ENCODE data around the gene TBC1D4. TPM values are rescaled to one million over a fixed set of nuclear protein-coding genes. Genes with fewer than 3 reads are reported as not detected.

The TBC1D4 gene
- total and polyA plus RNA-seq, 2 experiments from 2014 or later = 18.7 to 38.2 TPM

DNA sequence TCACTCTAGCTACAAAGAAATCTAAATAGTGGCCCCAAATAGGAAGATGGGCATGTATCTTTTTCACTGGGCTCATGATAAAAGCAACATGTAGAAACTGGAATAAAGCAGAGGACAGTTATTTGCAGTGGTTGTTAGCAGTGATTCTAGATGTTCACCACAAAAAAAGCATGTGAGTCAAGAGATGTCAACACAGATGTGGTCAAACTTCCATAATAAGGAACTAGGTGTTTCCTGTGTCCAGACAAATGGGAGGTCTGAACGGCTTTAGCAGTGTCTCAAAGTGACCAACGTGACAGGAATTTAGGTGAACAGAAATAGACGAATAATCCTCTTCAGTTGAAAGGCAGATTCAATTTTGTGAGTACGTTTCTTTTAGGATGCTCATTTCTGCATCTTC lies 162.7 kb downstream of the TBC1D4 start:
- H3K4me3 ChIP-seq = no peak overlapping the region
- H3K4me1 Mint-ChIP-seq = peaks cover 9% of the 10 kb centered on the region
- H3K9me3 Mint-ChIP-seq = no peaks in the 10 kb centered on the region
- no peaks in the 10 kb centered on the region for H3K27me3 ChIP-seq (ENCODE audit: insufficient read depth)
- no peaks in the 10 kb centered on the region for H3K9me2 ChIP-seq (ENCODE audit: insufficient read depth)
- peaks cover 4% of the 10 kb centered on the region; the same call in 1 of the 2 replicates for H3K4me1 ChIP-seq (ENCODE audit: insufficient read depth)
- H3K4me2 ChIP-seq = no peak overlapping the region
- no peak overlapping the region for H2AFZ ChIP-seq
- no peak overlapping the region for H3K4me3 Mint-ChIP-seq
- H3F3A ChIP-seq (replicated peaks; ENCODE audit: low read depth) = no peaks in the 10 kb centered on the region
- peak overlapping the region; percentile 53; the same call in 1 of the 2 replicates for H3K27ac Mint-ChIP-seq
- H3K27ac ChIP-seq (ENCODE audit: low read depth) = no peak overlapping the region
- no peak for DNase-seq (ENCODE audit: low spot score)
- H4K20me1 ChIP-seq (replicated peaks; ENCODE audit: insufficient read depth) = no peaks in the 10 kb centered on the region; the same call in 1 of the 2 replicates
- no peak for ATAC-seq
- TF ChIP-seq, protein P1, sequence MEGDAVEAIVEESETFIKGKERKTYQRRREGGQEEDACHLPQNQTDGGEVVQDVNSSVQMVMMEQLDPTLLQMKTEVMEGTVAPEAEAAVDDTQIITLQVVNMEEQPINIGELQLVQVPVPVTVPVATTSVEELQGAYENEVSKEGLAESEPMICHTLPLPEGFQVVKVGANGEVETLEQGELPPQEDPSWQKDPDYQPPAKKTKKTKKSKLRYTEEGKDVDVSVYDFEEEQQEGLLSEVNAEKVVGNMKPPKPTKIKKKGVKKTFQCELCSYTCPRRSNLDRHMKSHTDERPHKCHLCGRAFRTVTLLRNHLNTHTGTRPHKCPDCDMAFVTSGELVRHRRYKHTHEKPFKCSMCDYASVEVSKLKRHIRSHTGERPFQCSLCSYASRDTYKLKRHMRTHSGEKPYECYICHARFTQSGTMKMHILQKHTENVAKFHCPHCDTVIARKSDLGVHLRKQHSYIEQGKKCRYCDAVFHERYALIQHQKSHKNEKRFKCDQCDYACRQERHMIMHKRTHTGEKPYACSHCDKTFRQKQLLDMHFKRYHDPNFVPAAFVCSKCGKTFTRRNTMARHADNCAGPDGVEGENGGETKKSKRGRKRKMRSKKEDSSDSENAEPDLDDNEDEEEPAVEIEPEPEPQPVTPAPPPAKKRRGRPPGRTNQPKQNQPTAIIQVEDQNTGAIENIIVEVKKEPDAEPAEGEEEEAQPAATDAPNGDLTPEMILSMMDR (conservative IDR thresholded peaks at IDR 0.05; ENCODE audit: low read depth in 2 of 2) = no peak
- no peak for TF ChIP-seq EZH2 (IDR thresholded peaks at IDR 0.05; ENCODE audit: low read depth, unreplicated experiment)
- TF ChIP-seq POLR2AphosphoS5 (IDR thresholded peaks at IDR 0.05; ENCODE audit: low read depth) = no peak
- TF ChIP-seq EZH2phosphoT487 (IDR thresholded peaks at IDR 0.05; ENCODE audit: unreplicated experiment) = no peak
- no peak for TF ChIP-seq NANOG (IDR thresholded peaks at IDR 0.05; ENCODE audit: borderline replicate concordance)
- TF ChIP-seq ZNF331 (CRISPR knock-in tag; IDR thresholded peaks at IDR 0.05; ENCODE audit: low read depth) = no peak
- TF ChIP-seq, protein P2, sequence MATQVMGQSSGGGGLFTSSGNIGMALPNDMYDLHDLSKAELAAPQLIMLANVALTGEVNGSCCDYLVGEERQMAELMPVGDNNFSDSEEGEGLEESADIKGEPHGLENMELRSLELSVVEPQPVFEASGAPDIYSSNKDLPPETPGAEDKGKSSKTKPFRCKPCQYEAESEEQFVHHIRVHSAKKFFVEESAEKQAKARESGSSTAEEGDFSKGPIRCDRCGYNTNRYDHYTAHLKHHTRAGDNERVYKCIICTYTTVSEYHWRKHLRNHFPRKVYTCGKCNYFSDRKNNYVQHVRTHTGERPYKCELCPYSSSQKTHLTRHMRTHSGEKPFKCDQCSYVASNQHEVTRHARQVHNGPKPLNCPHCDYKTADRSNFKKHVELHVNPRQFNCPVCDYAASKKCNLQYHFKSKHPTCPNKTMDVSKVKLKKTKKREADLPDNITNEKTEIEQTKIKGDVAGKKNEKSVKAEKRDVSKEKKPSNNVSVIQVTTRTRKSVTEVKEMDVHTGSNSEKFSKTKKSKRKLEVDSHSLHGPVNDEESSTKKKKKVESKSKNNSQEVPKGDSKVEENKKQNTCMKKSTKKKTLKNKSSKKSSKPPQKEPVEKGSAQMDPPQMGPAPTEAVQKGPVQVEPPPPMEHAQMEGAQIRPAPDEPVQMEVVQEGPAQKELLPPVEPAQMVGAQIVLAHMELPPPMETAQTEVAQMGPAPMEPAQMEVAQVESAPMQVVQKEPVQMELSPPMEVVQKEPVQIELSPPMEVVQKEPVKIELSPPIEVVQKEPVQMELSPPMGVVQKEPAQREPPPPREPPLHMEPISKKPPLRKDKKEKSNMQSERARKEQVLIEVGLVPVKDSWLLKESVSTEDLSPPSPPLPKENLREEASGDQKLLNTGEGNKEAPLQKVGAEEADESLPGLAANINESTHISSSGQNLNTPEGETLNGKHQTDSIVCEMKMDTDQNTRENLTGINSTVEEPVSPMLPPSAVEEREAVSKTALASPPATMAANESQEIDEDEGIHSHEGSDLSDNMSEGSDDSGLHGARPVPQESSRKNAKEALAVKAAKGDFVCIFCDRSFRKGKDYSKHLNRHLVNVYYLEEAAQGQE (IDR thresholded peaks at IDR 0.05; ENCODE audit: unreplicated experiment) = no peak
- H3K27me3 Mint-ChIP-seq (ENCODE audit: insufficient read depth, low read depth, poor library complexity) = no peaks in the 10 kb centered on the region
- H3K36me3 ChIP-seq (ENCODE audit: insufficient read depth) = no peaks in the 10 kb centered on the region
- peaks cover 3% of the 10 kb centered on the region; the same call in 1 of the 3 replicates for H3K36me3 Mint-ChIP-seq (ENCODE audit: low read depth)
- no peaks in the 10 kb centered on the region for H3K79me2 ChIP-seq (replicated peaks; ENCODE audit: insufficient read depth)

DNA sequence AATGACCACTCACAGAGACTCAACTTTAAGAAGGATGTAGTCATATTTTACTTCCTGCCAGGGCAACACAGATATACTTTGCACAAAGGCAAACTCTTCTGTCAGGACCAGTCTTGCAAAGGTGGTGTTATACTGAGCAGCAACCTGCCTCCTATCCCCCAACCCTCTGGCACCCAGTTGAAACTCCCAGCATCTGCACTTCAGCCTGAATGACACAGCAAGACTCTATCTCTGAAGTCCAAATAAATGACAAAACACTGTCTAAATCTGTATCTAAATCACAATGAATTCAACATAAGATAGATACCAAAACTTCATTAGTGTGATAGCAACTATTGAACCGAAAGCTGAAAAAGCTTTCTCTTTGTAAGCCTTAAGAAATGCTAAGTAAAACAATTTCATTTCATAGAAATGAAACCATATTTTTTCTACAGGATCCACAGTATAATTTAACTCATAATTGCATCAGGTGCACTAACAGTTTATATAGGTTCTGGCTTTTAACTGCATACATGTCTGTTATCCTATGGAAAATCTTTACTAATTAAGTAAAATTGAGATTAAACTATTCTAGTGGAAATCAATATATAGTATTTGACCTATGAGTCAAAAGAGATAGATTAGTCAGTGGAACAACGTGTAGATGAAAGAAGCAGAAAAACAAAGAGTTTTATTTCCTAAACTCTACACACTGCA lies 163.7 kb downstream of the TBC1D4 start:
- Histone ChIP-seq H2AFZ (no peak overlapping the region), H3K79me2 (replicated peaks; ENCODE audit: insufficient read depth) (no peaks in the 10 kb centered on the region), H3F3A (replicated peaks; ENCODE audit: low read depth) (no peaks in the 10 kb centered on the region), H3K4me1 (ENCODE audit: insufficient read depth) (peaks cover 4% of the 10 kb centered on the region; the same call in 1 of the 2 replicates), H3K4me3 (no peak overlapping the region), H3K27ac (ENCODE audit: low read depth) (no peak overlapping the region), H3K9me2 (ENCODE audit: insufficient read depth) (no peaks in the 10 kb centered on the region), H3K4me2 (no peak overlapping the region), H3K27me3 (ENCODE audit: insufficient read depth) (no peaks in the 10 kb centered on the region), H3K36me3 (ENCODE audit: insufficient read depth) (no peaks in the 10 kb centered on the region), H4K20me1 (replicated peaks; ENCODE audit: insufficient read depth) (no peaks in the 10 kb centered on the region; the same call in 1 of the 2 replicates)
- ATAC-seq (no peak), DNase-seq (ENCODE audit: low spot score) (no peak)
- Mint-ChIP-seq H3K36me3 (ENCODE audit: low read depth) (peaks cover 3% of the 10 kb centered on the region; the same call in 1 of the 3 replicates), H3K27ac (peak overlapping the region; percentile 44; the same call in 1 of the 2 replicates), H3K27me3 (ENCODE audit: insufficient read depth, low read depth, poor library complexity) (no peaks in the 10 kb centered on the region), H3K4me3 (no peak overlapping the region), H3K9me3 (no peaks in the 10 kb centered on the region), H3K4me1 (peaks cover 9% of the 10 kb centered on the region)
- TF ChIP-seq ZNF114 (CRISPR knock-in tag; IDR thresholded peaks at IDR 0.05) (no peak), JUNB (IDR thresholded peaks at IDR 0.05; ENCODE audit: unreplicated experiment) (no peak)
- TF ChIP-seq, protein P3, sequence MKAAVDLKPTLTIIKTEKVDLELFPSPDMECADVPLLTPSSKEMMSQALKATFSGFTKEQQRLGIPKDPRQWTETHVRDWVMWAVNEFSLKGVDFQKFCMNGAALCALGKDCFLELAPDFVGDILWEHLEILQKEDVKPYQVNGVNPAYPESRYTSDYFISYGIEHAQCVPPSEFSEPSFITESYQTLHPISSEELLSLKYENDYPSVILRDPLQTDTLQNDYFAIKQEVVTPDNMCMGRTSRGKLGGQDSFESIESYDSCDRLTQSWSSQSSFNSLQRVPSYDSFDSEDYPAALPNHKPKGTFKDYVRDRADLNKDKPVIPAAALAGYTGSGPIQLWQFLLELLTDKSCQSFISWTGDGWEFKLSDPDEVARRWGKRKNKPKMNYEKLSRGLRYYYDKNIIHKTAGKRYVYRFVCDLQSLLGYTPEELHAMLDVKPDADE (IDR thresholded peaks at IDR 0.05) = no peak
